Endothelial cell of umbilical vein (primary cell): ENCODE measurements around the gene DLAT. TPM values are rescaled to one million over a fixed set of nuclear protein-coding genes. Genes with fewer than 3 reads are reported as not detected.

Source experiments
- BruUV-seq: library from RNA; stranded (reverse); fragments of 400-500 nt; replicated peaks from 2 replicates; lab custom pipeline; 2021; lab: Mats Ljungman, UMichigan
- CTCF ChIA-PET: fragments of 300-600, 350-600 bp; sonication (Branson Sonifier 250); formaldehyde crosslinking; loops from one replicate; lab custom pipeline; 2021; ENCODE audit warnings: antibody characterized with exemption, inconsistent platforms; lab: Charles Lee
- POLR2A ChIA-PET: fragments of 300-600, 350-600 bp; sonication (Branson Sonifier 250); formaldehyde crosslinking; loops from one replicate; lab custom pipeline; 2021; ENCODE audit warnings: antibody characterized with exemption, inconsistent platforms; lab: Charles Lee
- DNase-seq: peaks from one replicate; pipeline ENCODE4 v3.0.0-alpha.2; 2011; ENCODE audit warnings: low read depth, low spot score
- FAIRE-seq: peaks from 2 replicates; lab custom pipeline; 2011; peaks lifted over from hg19 to GRCh38; lab: Jason Lieb, UNC
- H2AFZ ChIP-seq: 2 replicates; pipeline ENCODE4 v1.6.0; 2012; ENCODE audit warnings: low read depth, low read length, control low read depth, inconsistent platforms
- H3K27ac ChIP-seq: 2 replicates; pipeline ENCODE4 v1.5.1; 2011; ENCODE audit warnings: low read depth, mild to moderate bottlenecking, control low read depth, low read length, moderate library complexity; ENCODE audit not compliant: insufficient read depth
- H3K27me3 ChIP-seq, 2 experiments: 2 replicates each; pipeline versions ENCODE4 v1.6.0 to v1.6.1; 2011; ENCODE audit warnings: low read length in 2 of 2, mixed read lengths in 1 of 2; ENCODE audit not compliant: control insufficient read depth in 2 of 2, insufficient read depth in 2 of 2
- H3K36me3 ChIP-seq, 2 experiments: 2 replicates in 1 of 2; 3 replicates in 1 of 2; pipeline ENCODE4 v1.5.1; 2011; ENCODE audit warnings: low read length in 2 of 2, mild to moderate bottlenecking in 1 of 2, moderate library complexity in 1 of 2; ENCODE audit not compliant: control insufficient read depth in 2 of 2, insufficient read depth in 2 of 2; ENCODE audit errors: extremely low read depth in 1 of 2
- H3K4me1 ChIP-seq: 3 replicates; pipeline ENCODE4 v1.5.1; 2011; ENCODE audit warnings: mild to moderate bottlenecking, low read length; ENCODE audit not compliant: control insufficient read depth, insufficient read depth; ENCODE audit errors: extremely low read depth
- H3K4me2 ChIP-seq: 2 replicates; pipeline ENCODE4 v1.6.1; 2011; ENCODE audit warnings: low read length, control low read depth, mixed read lengths; ENCODE audit not compliant: insufficient read depth
- H3K4me3 ChIP-seq, 3 experiments: fragments of 200-600 bp in 1 of 3; sonication (generic), shearing (Covaris generic) in 1 of 3; replicated peaks in 1 of 3; 2 replicates each; pipeline ENCODE4 v1.5.1; 2011 to 2016; ENCODE audit warnings: control low read depth in 3 of 3, low read length in 3 of 3, mild to moderate bottlenecking in 2 of 3, inconsistent platforms in 1 of 3, low read depth in 1 of 3, moderate library complexity in 1 of 3; ENCODE audit not compliant: insufficient read depth in 1 of 3
- H3K79me2 ChIP-seq: 2 replicates; pipeline ENCODE4 v1.6.0; 2012; ENCODE audit warnings: low read length, inconsistent platforms; ENCODE audit not compliant: control insufficient read depth, insufficient read depth
- H3K9ac ChIP-seq: replicated peaks from 2 replicates; pipeline ENCODE3; 2011; ENCODE audit warnings: low read length, control low read depth; ENCODE audit not compliant: insufficient read depth; ENCODE audit errors: extremely low read depth
- H3K9me1 ChIP-seq: replicated peaks from 3 replicates; pipeline ENCODE4 v1.6.0; 2011; ENCODE audit warnings: mild to moderate bottlenecking, low read length; ENCODE audit not compliant: control insufficient read depth, insufficient read depth; ENCODE audit errors: extremely low read depth
- H3K9me3 ChIP-seq: replicated peaks from 2 replicates; pipeline ENCODE4 v1.5.1; 2012; ENCODE audit warnings: low read length, inconsistent platforms; ENCODE audit not compliant: control insufficient read depth, insufficient read depth
- H4K20me1 ChIP-seq: replicated peaks from 2 replicates; pipeline ENCODE3; 2011; ENCODE audit warnings: mild to moderate bottlenecking, low read length; ENCODE audit not compliant: control insufficient read depth, insufficient read depth; ENCODE audit errors: extremely low read depth
- EZH2 ChIP-seq: IDR thresholded peaks from 2 replicates; pipeline ENCODE4 v1.6.1; 2012; ENCODE audit warnings: borderline replicate concordance, low read depth, mild to moderate bottlenecking, moderate library complexity, low read length, inconsistent platforms; ENCODE audit not compliant: severe bottlenecking
- FOS ChIP-seq: IDR thresholded peaks from 2 replicates; pipeline ENCODE4 v1.6.1; 2011; ENCODE audit warnings: mild to moderate bottlenecking, low read length, moderate library complexity, borderline replicate concordance; ENCODE audit not compliant: insufficient read depth
- GATA2 ChIP-seq: IDR thresholded peaks from 2 replicates; pipeline ENCODE4 v1.7.0; 2011; ENCODE audit warnings: low read depth, mild to moderate bottlenecking, moderate library complexity, mixed read lengths, low read length; ENCODE audit not compliant: insufficient read length, insufficient read depth
- JUN ChIP-seq: IDR thresholded peaks from 2 replicates; pipeline ENCODE4 v1.6.1; 2011; ENCODE audit warnings: borderline replicate concordance, low read depth; ENCODE audit not compliant: insufficient read length, insufficient read depth
- MAX ChIP-seq: IDR thresholded peaks from 2 replicates; pipeline ENCODE4 v1.6.1; 2011; ENCODE audit not compliant: insufficient read depth, insufficient read length
- MYC ChIP-seq: IDR thresholded peaks from one replicate; pipeline ENCODE4 v1.6.1; 2011; ENCODE audit warnings: mild to moderate bottlenecking, low read depth, low read length
- POLR2A ChIP-seq: IDR thresholded peaks from 2 replicates; pipeline ENCODE4 v1.6.1; 2012; ENCODE audit warnings: low read depth, mild to moderate bottlenecking, control low read depth, low read length
- POLR2AphosphoS5 ChIP-seq: IDR thresholded peaks from 2 replicates; pipeline ENCODE4 v1.6.1; 2012; ENCODE audit warnings: low read depth, mild to moderate bottlenecking, control low read depth, low read length, moderate library complexity; ENCODE audit not compliant: insufficient read depth
- dilution Hi-C: fragments of 300-500 bp; cut with MboI; formaldehyde crosslinking; loops from one replicate; pipeline ENCODE4 v1.15.0; 2019; ENCODE audit warnings: low sequenced_read_pairs; ENCODE audit not compliant: extremely low pct_ligation_motif_present
- intact Hi-C: fragments of 100-400 bp; cut with micrococcal nuclease; formaldehyde crosslinking; loops from one replicate; pipeline ENCODE4 v1.10.0; 2022
- polyA plus RNA-seq, 4 experiments: library from polyadenylated mRNA; depleted of rRNA in 3 of 4; stranded (reverse) in 3 of 4; unstranded in 1 of 4; fragments of >200 nt; gene quantifications; 2 replicates each; pipeline versions ENCODE4 v1.2.1 to v1.2.3, GENCODE V29; 2011 to 2012; ENCODE audit warnings: missing spikeins in 1 of 4
- total RNA-seq: library from RNA; stranded (reverse); gene quantifications from 2 replicates; pipeline ENCODE4 v1.2.3, GENCODE V29; 2021
- TF ChIP-seq, protein P1 (sequence below), 2 donors: IDR thresholded peaks; 1 replicate in 1 of 2; 2 replicates in 1 of 2; pipeline ENCODE4 v1.5.1; 2011; ENCODE audit warnings: low read length in 2 of 2, mild to moderate bottlenecking in 2 of 2, moderate library complexity in 2 of 2, control low read depth in 1 of 2, inconsistent platforms in 1 of 2, low read depth in 1 of 2; ENCODE audit not compliant: insufficient read depth in 1 of 2; ENCODE audit errors: extremely low read depth in 1 of 2

Gene DLAT
- total and polyA plus RNA-seq, 2 donors (not counting 3 experiments of a cell fraction or from before 2014, with no cell fraction given): 13.3 to 41.3 TPM

- dilution Hi-C loops (no loop called here), intact Hi-C loops (no loop called here)
- no peak for FAIRE-seq
- no TSS peak for BruUV-seq
- ChIA-PET CTCF (no interaction called here), POLR2A (no interaction called here)
- H3K27ac ChIP-seq: no peak overlapping the region
- H3K36me3 ChIP-seq: peaks cover 3 to 6% of the 10 kb centered on the region in 2 experiments
- no peak overlapping the region for H3K4me3 ChIP-seq
- no peak overlapping the region for H3K4me2 ChIP-seq
- no peaks in the 10 kb centered on the region for H4K20me1 ChIP-seq
- H3K79me2 ChIP-seq: no peaks in the 10 kb centered on the region
- no peaks in the 10 kb centered on the region for H3K9me3 ChIP-seq
- TF ChIP-seq, protein P1, sequence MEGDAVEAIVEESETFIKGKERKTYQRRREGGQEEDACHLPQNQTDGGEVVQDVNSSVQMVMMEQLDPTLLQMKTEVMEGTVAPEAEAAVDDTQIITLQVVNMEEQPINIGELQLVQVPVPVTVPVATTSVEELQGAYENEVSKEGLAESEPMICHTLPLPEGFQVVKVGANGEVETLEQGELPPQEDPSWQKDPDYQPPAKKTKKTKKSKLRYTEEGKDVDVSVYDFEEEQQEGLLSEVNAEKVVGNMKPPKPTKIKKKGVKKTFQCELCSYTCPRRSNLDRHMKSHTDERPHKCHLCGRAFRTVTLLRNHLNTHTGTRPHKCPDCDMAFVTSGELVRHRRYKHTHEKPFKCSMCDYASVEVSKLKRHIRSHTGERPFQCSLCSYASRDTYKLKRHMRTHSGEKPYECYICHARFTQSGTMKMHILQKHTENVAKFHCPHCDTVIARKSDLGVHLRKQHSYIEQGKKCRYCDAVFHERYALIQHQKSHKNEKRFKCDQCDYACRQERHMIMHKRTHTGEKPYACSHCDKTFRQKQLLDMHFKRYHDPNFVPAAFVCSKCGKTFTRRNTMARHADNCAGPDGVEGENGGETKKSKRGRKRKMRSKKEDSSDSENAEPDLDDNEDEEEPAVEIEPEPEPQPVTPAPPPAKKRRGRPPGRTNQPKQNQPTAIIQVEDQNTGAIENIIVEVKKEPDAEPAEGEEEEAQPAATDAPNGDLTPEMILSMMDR (IDR thresholded peaks at IDR 0.05; ENCODE audit: extremely low read depth in 1 of 2, insufficient read depth in 1 of 2, low read depth in 1 of 2, low read length in 2 of 2): no peak
- TF ChIP-seq EZH2 (no peak), MYC (no peak), POLR2A (no peak), FOS (no peak), MAX (no peak), JUN (no peak), GATA2 (no peak), POLR2AphosphoS5 (no peak)
- no peak for DNase-seq
- H3K9me1 ChIP-seq: no peaks in the 10 kb centered on the region
- no peak overlapping the region for H3K9ac ChIP-seq
- H3K27me3 ChIP-seq: no peaks in the 10 kb centered on the region
- H3K4me1 ChIP-seq: no peaks in the 10 kb centered on the region
- H2AFZ ChIP-seq: no peak overlapping the region
Observed at GRCh38 chr11:112096194-112096593, 71.0 kb downstream of the DLAT start.
